ENCODE measurements around the gene PTCH2.

Gene PTCH2

GRCh38 chr1:44775078-44775929 is 67.7 kb downstream of the PTCH2 start, which contains the start of gene RPS8:
RPS8 (plus strand) TSS chr1:44775540; CDS start chr1:44775597, 57 bp downstream.
- peak within 1 kb of the TSS; percentile 99 for H3K9ac ChIP-seq (ENCODE audit: low read depth, low read length)
- H3K27me3 ChIP-seq (ENCODE audit: insufficient read depth, low read length) = no peaks in the 10 kb centered on the region
- peaks cover 44% of the 10 kb centered on the region for H3K36me3 ChIP-seq (ENCODE audit: insufficient read depth, low read length)
- H3K4me3 ChIP-seq (ENCODE audit: low read length) = peak within 1 kb of the TSS; percentile 71
- peak within 1 kb of the TSS; percentile 84 for H3K27ac ChIP-seq (ENCODE audit: low read depth, low read length)
- 0 out of 2 replicates have a peak, but pooled peaks cover 3% of the 10 kb centered on the region for H3K4me1 ChIP-seq (ENCODE audit: insufficient read depth, low read length)
- under 1% methylated on average over 65 of the region's 65 CpGs for WGBS
- no peaks in the 10 kb centered on the region for H3K9me3 ChIP-seq (ENCODE audit: insufficient read depth, low read depth, low read length)

Measured in HUES64 (cell line).